T-helper 1 cell treated with Interleukin-12 subunit alpha and Interleukin-12 subunit beta and Interleukin-4 antibody, amounts not matched to agents 30 ng/mL and 1 ng/mL, for 36 hours (primary cell): Measurements from ENCODE around the gene ADGRB2. TPM values are rescaled to one million over a fixed set of nuclear protein-coding genes. Genes with fewer than 3 reads are reported as not detected.

ENCODE experiments used
- intact Hi-C: fragments of 100-400 bp; cut with micrococcal nuclease; formaldehyde crosslinking; loops from one replicate; pipeline ENCODE4 v1.15.1; 2024
- total RNA-seq: library from RNA; stranded (reverse); gene quantifications from 2 replicates; pipeline ENCODE4 v1.2.3, GENCODE V29; 2022

Gene ADGRB2
- total RNA-seq, 1 donor from 2014 or later = 0.39 TPM

GRCh38 chr1:31795096-31795675, 31.0 kb upstream of the ADGRB2 start:
- intact Hi-C loops = no loop called here

- intact Hi-C loops = no loop called here
These were observed 29.6 kb upstream of the ADGRB2 start for GRCh38 chr1:31793586-31794285.

GRCh38 chr1:31793086-31793485, 28.9 kb upstream of the ADGRB2 start:
- intact Hi-C loops = no loop called here

- intact Hi-C loops = no loop called here
These were observed 28.4 kb upstream of the ADGRB2 start for GRCh38 chr1:31792541-31792940.

GRCh38 chr1:31792116-31792515, 28.0 kb upstream of the ADGRB2 start:
- intact Hi-C loops = no loop called here

GRCh38 chr1:31791131-31791858, 27.2 kb upstream of the ADGRB2 start:
- intact Hi-C loops = no loop called here

GRCh38 chr1:31790641-31791091, 26.5 kb upstream of the ADGRB2 start:
- intact Hi-C loops = no loop called here

GRCh38 chr1:31790140-31790539, 26.0 kb upstream of the ADGRB2 start:
- intact Hi-C loops = no loop called here

GRCh38 chr1:31789259-31790065, 25.3 kb upstream of the ADGRB2 start:
- intact Hi-C loops = loop anchor here (1.0 to 5.0 kb wide), 7 partner anchors 125 to 607 kb away; partner anchors contain the start of genes SNRNP40 and ZCCHC17

GRCh38 chr1:31788825-31789256, 24.7 kb upstream of the ADGRB2 start:
- intact Hi-C loops = loop anchor here (1.0 to 5.0 kb wide), 13 partner anchors 27 to 607 kb away; partner anchors contain the start of genes KHDRBS1, PEF1, SNRNP40 and SPOCD1

- intact Hi-C loops = loop anchor here (1.0 to 5.0 kb wide), 9 partner anchors 27 to 606 kb away; partner anchors contain the start of genes KHDRBS1, PEF1, SNRNP40 and SPOCD1
These were observed 24.1 kb upstream of the ADGRB2 start for GRCh38 chr1:31788138-31788824.

GRCh38 chr1:31787786-31788137, 23.6 kb upstream of the ADGRB2 start:
- intact Hi-C loops = loop anchor here (1.0 to 5.0 kb wide), 9 partner anchors 26 to 605 kb away; partner anchors contain the start of genes KHDRBS1, PEF1, SNRNP40 and SPOCD1

- intact Hi-C loops = loop anchor here (5.0 kb wide), 1 partner anchor 605 kb away; no protein-coding TSS in a partner anchor
These were observed 23.1 kb upstream of the ADGRB2 start for GRCh38 chr1:31787261-31787660.

GRCh38 chr1:31786366-31787060, 22.4 kb upstream of the ADGRB2 start:
- intact Hi-C loops = loop anchor here (5.0 kb wide), 1 partner anchor 604 kb away; no protein-coding TSS in a partner anchor

GRCh38 chr1:31785947-31786290, 21.8 kb upstream of the ADGRB2 start:
- intact Hi-C loops = loop anchor here (5.0 kb wide), 1 partner anchor 604 kb away; no protein-coding TSS in a partner anchor

- intact Hi-C loops = loop anchor here (5.0 kb wide), 1 partner anchor 603 kb away; no protein-coding TSS in a partner anchor
These were observed 21.1 kb upstream of the ADGRB2 start for GRCh38 chr1:31785020-31785946.

GRCh38 chr1:31784356-31785019, 20.3 kb upstream of the ADGRB2 start:
- intact Hi-C loops = loop anchor here (5.0 kb wide), 1 partner anchor 602 kb away; no protein-coding TSS in a partner anchor

GRCh38 chr1:31783846-31784245, 19.7 kb upstream of the ADGRB2 start:
- intact Hi-C loops = no loop called here
